HG03045 (cell line): Measurements from ENCODE around the gene CHKA.
A peak's percentile ranks its signal among the peaks of the same experiment; 100 is the strongest.

Experiments
- ATAC-seq: cut with Tn5 transposase; IDR thresholded peaks from one replicate; pipeline ENCODE4 v1.9.1; 2021; ENCODE audit warnings: mild to moderate bottlenecking, moderate library complexity; ENCODE audit not compliant: unreplicated experiment

CHKA gene

DNA sequence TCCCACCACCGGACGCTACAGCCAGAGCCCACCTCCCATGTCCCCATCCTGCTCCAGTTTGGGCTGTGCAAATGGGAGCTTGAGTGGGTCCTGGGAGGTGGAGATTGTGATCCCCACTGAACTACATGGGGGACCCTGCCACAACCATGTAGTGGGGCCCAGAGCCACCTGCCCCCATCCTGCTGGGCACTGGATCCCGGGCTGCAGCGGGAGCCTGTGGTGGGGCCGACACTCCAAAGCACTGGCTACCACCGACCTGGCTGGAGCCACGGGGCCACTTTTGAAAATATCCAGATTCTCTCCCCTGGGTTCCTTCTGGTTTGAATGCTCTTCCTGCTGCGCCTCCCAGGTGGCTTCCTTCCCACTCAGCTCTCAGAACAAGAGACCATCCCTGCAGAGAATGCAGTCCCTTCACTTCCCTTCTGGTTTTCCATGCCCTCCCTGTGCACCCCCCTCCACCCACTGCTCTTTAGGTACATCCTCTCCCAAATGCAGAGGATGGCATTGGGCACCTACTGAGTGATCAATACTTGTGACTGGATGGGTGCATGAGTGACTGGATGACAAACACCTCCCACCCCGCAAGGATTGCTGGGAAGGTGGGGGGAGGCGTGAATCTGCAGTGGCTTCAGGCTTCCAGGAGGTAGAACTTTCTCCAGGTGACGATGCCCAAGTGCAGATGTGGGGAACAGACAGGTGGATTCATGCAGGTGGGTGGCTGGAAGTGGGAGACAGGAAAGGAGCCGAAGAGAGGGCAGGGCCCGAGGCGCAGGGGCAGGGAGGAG lies 116.4 kb downstream of the CHKA start:
- ATAC-seq: no peak

DNA sequence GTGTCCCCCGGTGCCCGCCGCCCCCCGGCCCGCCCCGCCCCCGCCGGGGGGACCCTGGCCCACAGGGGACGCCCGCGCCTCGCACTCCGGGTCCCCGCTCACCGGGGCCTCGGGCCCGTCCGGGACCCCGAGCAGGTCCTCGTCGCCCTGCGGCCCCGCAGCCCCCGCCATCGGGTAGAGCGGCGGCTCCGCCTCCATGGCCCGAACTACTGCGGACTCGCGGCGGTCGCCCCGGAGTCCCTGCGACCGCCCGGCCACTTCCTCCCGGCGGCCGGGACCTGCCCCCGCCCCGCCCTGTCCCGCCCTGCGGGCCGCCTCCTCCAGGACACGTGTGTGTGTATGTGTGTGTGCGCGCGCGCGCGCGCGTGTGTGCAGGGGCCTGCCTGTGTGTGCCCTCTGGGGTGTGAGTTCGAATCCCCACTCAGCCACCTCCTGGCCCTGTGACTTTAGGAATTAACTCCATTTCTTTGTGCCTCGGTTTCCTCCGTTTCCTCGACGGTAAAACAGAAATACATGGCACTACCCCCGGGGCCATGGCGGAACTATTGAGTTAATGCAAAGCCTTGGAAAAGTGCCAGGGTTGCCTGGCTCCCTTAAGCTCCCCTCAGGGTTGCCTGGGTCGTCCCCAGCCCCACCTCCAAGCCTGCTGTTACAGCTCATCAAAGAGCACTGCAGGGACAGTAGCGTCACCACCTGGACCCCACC lies 117.2 kb downstream of the CHKA start, which contains the start of gene UNC93B1:
Gene UNC93B1 (minus strand): TSS at position 252 of the 705 bp plus-strand sequence. CDS start 54 bp downstream, at position 198.
- peak; percentile 59 for ATAC-seq

DNA sequence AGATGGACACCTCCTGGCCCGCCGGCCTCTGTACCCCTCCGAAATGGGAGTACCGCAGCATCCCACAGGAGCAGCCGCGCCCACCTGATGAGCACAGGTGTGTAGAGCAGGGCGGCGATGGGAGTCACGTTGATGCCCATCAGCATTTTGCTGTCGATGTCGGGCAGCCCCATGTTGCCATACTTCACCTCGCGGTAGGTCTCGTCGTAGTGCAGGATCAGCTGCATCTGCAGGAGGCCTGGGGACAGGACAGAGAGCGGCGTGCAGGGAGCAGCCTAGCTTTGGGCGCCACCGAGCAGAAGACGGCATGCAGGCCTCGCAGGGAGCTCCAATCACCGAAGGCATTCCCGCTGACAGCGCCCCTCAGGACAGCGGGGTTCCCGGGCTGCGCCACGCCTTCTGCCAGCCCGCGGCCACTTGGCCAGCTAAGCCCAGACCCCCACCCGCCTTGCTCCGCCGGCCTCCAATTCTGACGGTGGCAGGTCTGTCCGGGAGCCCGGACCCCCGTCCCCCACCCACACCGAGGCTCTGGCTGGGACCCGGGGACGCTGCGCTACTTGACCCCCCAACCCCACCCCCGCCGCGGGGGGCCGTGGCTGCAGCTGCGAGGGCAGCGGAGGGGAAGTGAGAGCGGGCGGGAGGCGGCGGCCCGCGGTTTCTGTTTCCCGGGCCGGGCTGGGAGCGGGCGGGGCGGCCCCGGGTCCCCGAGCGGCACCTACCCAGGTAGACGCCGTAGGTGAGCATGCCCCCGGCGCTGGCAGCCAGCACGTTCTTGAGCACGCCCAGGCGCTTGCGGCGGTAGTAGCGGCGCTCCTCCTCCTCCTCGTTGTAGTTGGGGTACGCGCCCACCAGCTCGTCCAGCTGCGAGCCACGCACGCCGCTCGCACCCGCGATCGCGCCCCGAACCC lies 118.0 kb downstream of the CHKA start:
- ATAC-seq: peak; percentile 41
